Right lobe of liver (tissue), 4 donors: ENCODE data around the gene MYLK4.

Experiments
- CTCF ChIP-seq, 4 donors: fragments of 200-600 bp in 3 of 4; fragments of 450-650 bp in 1 of 4; IDR thresholded peaks; one replicate each; pipeline versions ENCODE4 v1.5.1 to v1.8.0; 2016 to 2022; ENCODE audit warnings: antibody characterized with exemption in 4 of 4, mild to moderate bottlenecking in 2 of 4
- POLR2A ChIP-seq: fragments of 450-650 bp; IDR thresholded peaks from one replicate; pipeline ENCODE4 v1.6.1; 2017; ENCODE audit warnings: antibody characterized with exemption, mild to moderate bottlenecking
- donor health status: DM: no; HTN: no; CAD: no.
- donor health status: DM: no; HTN: no; CAD: no.
- donor health status: DM: no; HTN: yes; CAD: no.

- TF ChIP-seq CTCF (IDR thresholded peaks at IDR 0.05) (no peak), POLR2A (no peak)
Measured at GRCh38 chr6:2737885-2738284, 12.8 kb downstream of the MYLK4 start.
